ENCODE data around the gene GAS1. TPM values are rescaled to one million over a fixed set of nuclear protein-coding genes. Genes with fewer than 3 reads are reported as not detected.

Gene GAS1
- total RNA-seq, 1 donor from 2014 or later: 605 TPM

DNA sequence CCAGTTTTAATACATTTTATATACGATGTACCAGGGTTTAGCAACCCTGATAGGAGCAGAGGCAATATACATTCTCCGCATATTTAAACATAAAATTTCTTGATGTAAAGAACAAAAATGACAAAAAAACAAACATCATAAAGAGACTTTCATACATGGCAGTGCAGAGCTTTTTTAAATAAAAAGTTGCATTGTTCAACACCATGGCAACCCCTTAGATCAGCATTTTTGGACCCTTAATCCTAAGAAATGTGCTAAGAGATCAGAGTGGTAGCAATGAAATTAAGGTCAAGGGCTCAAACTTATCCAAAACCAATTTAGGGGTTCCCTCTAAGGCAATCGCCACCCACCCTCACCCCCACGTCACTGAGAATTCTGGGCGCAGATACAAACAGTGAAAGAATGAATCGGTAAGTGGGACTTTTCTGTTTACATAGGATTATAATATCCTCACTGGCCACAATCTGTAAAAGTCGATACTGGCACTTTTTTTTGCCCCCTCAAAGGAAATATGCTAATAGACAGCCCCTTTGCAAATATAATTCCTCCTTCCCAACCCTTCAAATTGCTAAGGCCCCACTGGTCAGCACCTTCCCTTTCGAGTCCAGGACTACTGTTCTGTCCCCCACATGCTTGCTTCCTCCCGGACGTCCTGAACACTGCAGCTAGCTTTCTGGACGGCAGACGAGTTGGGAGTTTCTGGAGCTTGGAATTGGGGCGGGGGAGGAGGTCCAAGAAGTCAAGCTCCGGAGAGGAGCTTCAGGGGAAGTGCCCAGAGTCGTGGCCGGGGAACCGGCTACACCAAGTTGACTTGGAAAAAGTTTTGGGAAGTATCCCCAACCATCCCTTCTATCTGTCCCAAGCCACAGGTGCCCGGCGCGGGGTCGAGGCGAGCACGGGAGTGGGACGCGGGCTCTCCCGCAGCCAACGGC, 2.2 kb downstream of the GAS1 start:
- peak overlapping the region; percentile 88 to 89 for H3K27ac ChIP-seq
- DNase-seq (ENCODE audit: low spot score in 2 of 2): no peak

DNA sequence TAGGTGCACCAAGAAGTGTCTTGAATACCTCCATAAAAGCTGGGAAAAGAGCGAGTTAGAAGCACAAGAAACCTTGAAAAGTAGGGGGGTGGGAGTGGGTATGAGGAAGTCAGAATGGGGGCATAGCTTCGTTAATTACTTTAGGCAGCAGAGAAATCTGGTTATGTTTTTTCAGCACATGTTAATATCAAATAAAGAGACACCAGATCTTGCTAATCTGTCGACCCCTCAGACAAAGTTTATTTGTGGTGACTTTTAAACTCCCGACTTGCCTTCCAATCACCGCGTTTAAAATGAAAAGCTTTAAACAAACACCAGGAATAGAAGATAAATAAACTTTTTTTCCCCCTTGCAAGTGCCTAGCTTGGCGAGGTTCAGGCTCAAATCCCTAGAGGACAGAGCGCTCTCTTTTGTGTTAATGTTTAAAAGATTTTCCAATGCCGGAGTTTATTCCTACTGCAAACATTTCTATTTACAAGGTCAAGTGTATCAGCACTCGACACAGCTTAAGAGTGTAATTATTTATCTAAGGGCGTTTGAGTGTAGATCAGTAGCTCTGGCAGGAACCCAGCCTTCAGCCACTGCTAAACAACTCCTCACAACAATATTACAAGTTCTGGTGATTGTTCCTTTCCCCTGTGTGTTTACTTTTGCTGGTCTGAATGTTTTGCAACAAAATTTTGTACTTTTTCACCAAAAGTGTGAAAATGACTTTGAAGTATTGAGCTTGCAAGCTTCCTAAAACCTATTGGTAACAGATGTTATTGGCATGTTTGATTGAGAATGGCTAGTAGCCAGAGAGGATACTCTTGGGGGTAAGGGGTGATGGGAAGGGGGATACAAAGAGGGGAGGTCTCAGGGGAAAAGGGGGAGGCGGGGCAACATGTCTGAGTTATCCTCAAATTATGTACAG, 3.8 kb downstream of the GAS1 start:
- TF ChIP-seq, protein P1, sequence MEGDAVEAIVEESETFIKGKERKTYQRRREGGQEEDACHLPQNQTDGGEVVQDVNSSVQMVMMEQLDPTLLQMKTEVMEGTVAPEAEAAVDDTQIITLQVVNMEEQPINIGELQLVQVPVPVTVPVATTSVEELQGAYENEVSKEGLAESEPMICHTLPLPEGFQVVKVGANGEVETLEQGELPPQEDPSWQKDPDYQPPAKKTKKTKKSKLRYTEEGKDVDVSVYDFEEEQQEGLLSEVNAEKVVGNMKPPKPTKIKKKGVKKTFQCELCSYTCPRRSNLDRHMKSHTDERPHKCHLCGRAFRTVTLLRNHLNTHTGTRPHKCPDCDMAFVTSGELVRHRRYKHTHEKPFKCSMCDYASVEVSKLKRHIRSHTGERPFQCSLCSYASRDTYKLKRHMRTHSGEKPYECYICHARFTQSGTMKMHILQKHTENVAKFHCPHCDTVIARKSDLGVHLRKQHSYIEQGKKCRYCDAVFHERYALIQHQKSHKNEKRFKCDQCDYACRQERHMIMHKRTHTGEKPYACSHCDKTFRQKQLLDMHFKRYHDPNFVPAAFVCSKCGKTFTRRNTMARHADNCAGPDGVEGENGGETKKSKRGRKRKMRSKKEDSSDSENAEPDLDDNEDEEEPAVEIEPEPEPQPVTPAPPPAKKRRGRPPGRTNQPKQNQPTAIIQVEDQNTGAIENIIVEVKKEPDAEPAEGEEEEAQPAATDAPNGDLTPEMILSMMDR (IDR thresholded peaks at IDR 0.05): no peak
- Histone ChIP-seq H3K4me1 (peaks cover 0 to 12% of the 10 kb centered on the region in 2 donors), H3K9me3 (no peaks in the 10 kb centered on the region), H3K36me3 (no peaks in the 10 kb centered on the region), H3K27me3 (no peaks in the 10 kb centered on the region), H3K27ac (no peak overlapping the region), H3K4me3 (peak overlapping the region in 1 of 2 donors; percentile 90)
- no peak for DNase-seq (ENCODE audit: low spot score in 2 of 2)
- intact Hi-C loops (cut with DNase I): loop anchor here (2.0 kb wide), 3 partner anchors 47 to 457 kb away; no protein-coding TSS in a partner anchor

More for the DNA sequence above, 2.2 kb downstream of the GAS1 start:
- Histone ChIP-seq H3K27me3 (no peaks in the 10 kb centered on the region), H3K4me1 (peaks cover 0 to 17% of the 10 kb centered on the region in 2 donors), H3K36me3 (no peaks in the 10 kb centered on the region), H3K4me3 (peak overlapping the region; percentile 90 to 93), H3K9me3 (no peaks in the 10 kb centered on the region)
- intact Hi-C loops (cut with DNase I): loop anchor here (2.0 to 5.0 kb wide), 8 partner anchors 92 to 593 kb away; partner anchors contain the start of gene TUT7
- TF ChIP-seq, protein P1 (IDR thresholded peaks at IDR 0.05): no peak

DNA sequence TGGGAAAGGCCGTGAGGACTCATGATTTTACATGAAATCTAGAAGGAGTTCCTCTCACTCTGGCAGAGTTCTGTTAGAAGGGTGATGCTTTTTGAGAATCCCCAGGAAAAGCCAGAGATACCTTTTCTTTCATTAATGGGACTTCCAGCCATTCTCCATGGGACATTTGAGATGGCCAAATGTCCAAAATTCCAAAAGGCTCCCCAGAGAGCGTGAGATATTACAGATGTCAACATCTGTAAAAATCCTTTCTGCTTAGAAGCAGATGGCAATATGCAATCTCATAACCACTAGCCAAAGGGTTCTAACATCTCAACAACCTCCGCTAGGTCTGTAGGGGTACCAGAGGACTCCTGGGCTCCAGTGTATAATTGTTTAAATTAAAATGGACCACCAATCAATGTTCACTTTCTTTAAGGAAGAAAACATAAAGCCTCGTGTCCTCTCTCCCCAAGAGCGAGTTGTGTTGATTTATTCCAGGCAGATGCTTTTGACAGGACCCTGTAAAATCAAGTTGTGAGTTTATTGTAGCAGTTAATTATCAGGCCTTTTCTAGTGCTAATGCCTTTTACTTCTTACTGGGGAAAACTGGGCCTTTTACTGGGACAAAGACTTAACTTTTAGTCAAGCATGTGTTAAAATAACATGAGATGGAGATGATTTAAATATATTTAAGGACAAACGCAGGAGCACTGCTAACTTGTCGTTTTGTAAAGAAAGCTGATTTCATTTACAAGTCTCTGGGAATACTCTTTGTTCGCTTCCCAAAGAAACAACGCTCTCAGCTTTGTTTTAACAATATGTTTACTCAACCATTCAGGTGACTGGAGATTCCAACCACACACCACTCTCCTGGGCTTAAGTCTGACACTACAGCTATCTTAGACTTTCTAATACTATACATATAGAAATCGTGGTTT, 4.8 kb downstream of the GAS1 start:
- intact Hi-C loops (cut with DNase I): loop anchor here (2.0 kb wide), 1 partner anchor 46 kb away; no protein-coding TSS in a partner anchor
- DNase-seq (ENCODE audit: low spot score in 2 of 2): no peak
- Histone ChIP-seq H3K4me1 (peaks cover 0 to 12% of the 10 kb centered on the region in 2 donors), H3K36me3 (no peaks in the 10 kb centered on the region), H3K9me3 (no peaks in the 10 kb centered on the region), H3K4me3 (no peak overlapping the region), H3K27me3 (no peaks in the 10 kb centered on the region), H3K27ac (no peak overlapping the region)
- TF ChIP-seq, protein P1 (IDR thresholded peaks at IDR 0.05): no peak

DNA sequence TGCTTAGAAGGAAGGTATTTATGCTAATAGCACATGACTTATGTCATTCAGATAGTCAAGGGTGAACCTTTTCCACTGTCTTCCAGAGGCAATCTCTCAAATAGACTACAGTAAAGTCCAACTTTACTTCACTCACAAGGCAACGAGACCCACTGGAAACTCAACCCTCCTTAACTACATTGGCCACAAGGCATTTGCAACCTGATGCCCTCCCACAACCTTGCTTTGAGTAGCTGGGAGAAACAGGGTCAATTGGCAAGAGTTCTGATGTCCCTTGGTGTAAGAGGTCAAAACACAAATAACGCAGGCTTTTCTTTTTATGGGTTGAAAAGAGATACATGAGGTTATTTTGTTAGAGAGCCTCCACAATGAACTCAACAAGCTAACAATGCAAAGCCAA, 6.1 kb downstream of the GAS1 start:
- H3K27me3 ChIP-seq: no peaks in the 10 kb centered on the region
- no peak overlapping the region for H3K27ac ChIP-seq
- no peak overlapping the region for H3K4me3 ChIP-seq
- H3K4me1 ChIP-seq: peaks cover 0 to 12% of the 10 kb centered on the region in 2 donors
- TF ChIP-seq, protein P1 (IDR thresholded peaks at IDR 0.05): no peak
- intact Hi-C loops (cut with DNase I): no loop called here
- no peaks in the 10 kb centered on the region for H3K36me3 ChIP-seq
- no peaks in the 10 kb centered on the region for H3K9me3 ChIP-seq
- DNase-seq (ENCODE audit: low spot score in 2 of 2): no peak
